OCI-LY7 (cell line): ENCODE data around the gene PBX2. TPM values are rescaled to one million over a fixed set of nuclear protein-coding genes. Genes with fewer than 3 reads are reported as not detected.
A peak's percentile ranks its signal among the peaks of the same experiment; 100 is the strongest.

ENCODE experiments used
- BruUV-seq: library from RNA; stranded (reverse); fragments of 400-500 nt; replicated peaks from 2 replicates; lab custom pipeline; 2021; lab: Mats Ljungman, UMichigan
- CTCF ChIA-PET: fragments of 300-600 bp; sonication (Branson Sonifier 250); formaldehyde crosslinking; loops from one replicate; lab custom pipeline; 2022; ENCODE audit warnings: antibody characterized with exemption; ENCODE audit not compliant: unreplicated experiment; lab: Charles Lee
- POLR2A ChIA-PET: fragments of 300-600 bp; sonication (Branson Sonifier 250); formaldehyde crosslinking; loops from one replicate; lab custom pipeline; 2022; ENCODE audit warnings: antibody characterized with exemption; lab: Charles Lee
- DNase-seq: peaks from one replicate; pipeline ENCODE4 v3.0.0-alpha.2; 2015; ENCODE audit warnings: low spot score
- H2AFZ ChIP-seq: fragments of 200-600 bp; sonication (generic), shearing (Covaris generic); 2 replicates; pipeline ENCODE4 v1.6.1; 2014; ENCODE audit warnings: mild to moderate bottlenecking, antibody characterized with exemption, low read length, moderate library complexity
- H3K27ac ChIP-seq: fragments of 200-600 bp; sonication (generic); 2 replicates; pipeline ENCODE4 v1.5.1; 2014; ENCODE audit warnings: mixed run types, low read depth, mild to moderate bottlenecking, moderate library complexity, low read length, inconsistent platforms; ENCODE audit not compliant: poor library complexity, severe bottlenecking
- H3K36me3 ChIP-seq: fragments of 200-600 bp; sonication (generic); 2 replicates; pipeline ENCODE4 v1.6.1; 2014; ENCODE audit warnings: mild to moderate bottlenecking, antibody characterized with exemption, low read length, moderate library complexity, mixed read lengths; ENCODE audit not compliant: insufficient read depth
- H3K4me1 ChIP-seq: fragments of 200-600 bp; sonication (generic); 2 replicates; pipeline ENCODE4 v1.5.1; 2014; ENCODE audit warnings: mild to moderate bottlenecking, low read length; ENCODE audit not compliant: insufficient read depth, poor library complexity, severe bottlenecking
- H3K4me2 ChIP-seq: fragments of 200-600 bp; sonication (generic); 2 replicates; pipeline ENCODE4 v1.6.1; 2014; ENCODE audit warnings: mild to moderate bottlenecking, low read length
- H3K4me3 ChIP-seq: fragments of 200-600 bp; sonication (generic); 2 replicates; pipeline ENCODE4 v1.5.1; 2014; ENCODE audit warnings: mild to moderate bottlenecking, low read depth, low read length; ENCODE audit not compliant: poor library complexity, severe bottlenecking
- H3K79me2 ChIP-seq: fragments of 200-600 bp; sonication (generic); 2 replicates; pipeline ENCODE4 v1.6.1; 2016; ENCODE audit warnings: low read depth, mild to moderate bottlenecking, low read length, moderate library complexity, mixed read lengths; ENCODE audit not compliant: insufficient read depth
- H3K9me2 ChIP-seq: fragments of 200-600 bp; sonication (generic); 2 replicates; pipeline ENCODE4 v1.6.1; 2016; ENCODE audit warnings: mild to moderate bottlenecking, low read length, mixed read lengths; ENCODE audit not compliant: insufficient read depth
- H3K9me3 ChIP-seq: fragments of 200-600 bp; sonication (generic); 2 replicates; pipeline ENCODE4 v1.6.1; 2014; ENCODE audit warnings: mild to moderate bottlenecking, mixed run types, low read length, mixed read lengths
- H4K20me1 ChIP-seq: fragments of 200-600 bp; sonication (generic); 2 replicates; pipeline ENCODE4 v1.6.1; 2014; ENCODE audit warnings: mild to moderate bottlenecking, antibody characterized with exemption, low read length, moderate library complexity, mixed read lengths; ENCODE audit not compliant: insufficient read depth
- CTCF ChIP-seq: fragments of 200-600 bp; sonication (generic); conservative IDR thresholded peaks from 2 replicates; pipeline ENCODE4 v1.5.1; 2014; ENCODE audit warnings: mild to moderate bottlenecking, antibody characterized with exemption, low read length, moderate library complexity, mixed read lengths
- EZH2phosphoT487 ChIP-seq: fragments of 200-600 bp; sonication (generic); IDR thresholded peaks from 2 replicates; pipeline ENCODE4 v1.6.1; 2018; ENCODE audit warnings: low read depth, borderline replicate concordance, mild to moderate bottlenecking, mixed run types, antibody characterized with exemption, low read length, moderate library complexity, mixed read lengths
- intact Hi-C: fragments of 100-400 bp; cut with micrococcal nuclease; formaldehyde crosslinking; loops from one replicate; pipeline ENCODE4 v1.10.0; 2022; ENCODE audit not compliant: unreplicated experiment
- total RNA-seq, 2 experiments: library from RNA; depleted of rRNA in 1 of 2; stranded (reverse); fragments of >200 nt in 1 of 2; shearing (Covaris generic) in 1 of 2; gene quantifications; 2 replicates each; pipeline ENCODE4 v1.2.3, GENCODE V29; 2014 to 2022

Gene PBX2
- total RNA-seq, 2 experiments from 2014 or later = 23.1 to 80.5 TPM

GRCh38 chr6:32177788-32178546 lies 12.0 kb downstream of the PBX2 start, which contains the start of gene RNF5:
RNF5 (plus strand) TSS chr6:32178405; CDS start chr6:32178512, 107 bp downstream.
- Histone ChIP-seq H3K9me2 (no peaks in the 10 kb centered on the region), H3K79me2 (peaks cover 14% of the 10 kb centered on the region; the same call in 1 of the 2 replicates), H3K9me3 (no peaks in the 10 kb centered on the region), H4K20me1 (no peaks in the 10 kb centered on the region), H3K27ac (peak within 1 kb of the TSS; percentile 56), H3K4me3 (peak within 1 kb of the TSS; percentile 74), H3K36me3 (peaks cover 19% of the 10 kb centered on the region; the same call in 1 of the 2 replicates), H2AFZ (peak within 1 kb of the TSS; percentile 68), H3K4me2 (peak within 1 kb of the TSS; percentile 99), H3K4me1 (peaks cover 41% of the 10 kb centered on the region)
- no TSS peak for BruUV-seq
- TF ChIP-seq EZH2phosphoT487 (no peak), CTCF (no peak)
- CTCF ChIA-PET = interaction anchor here (1.3 kb wide), 1 partner anchor 15 kb away, joined by 3 read pairs; the partner anchor contains the start of gene GPSM3
- POLR2A ChIA-PET = interaction anchor here (1.0 to 2.1 kb wide), 4 partner anchors 13 to 49 kb away, joined by 5 to 11 read pairs (median 5); partner anchors contain the start of genes ATF6B, GPSM3 and PBX2
- intact Hi-C loops = loop anchor here (1.0 to 2.0 kb wide), 2 partner anchors 17 to 23 kb away; partner anchors contain the start of gene PPT2
- peak; percentile 100 for DNase-seq

- ChIA-PET POLR2A (interaction anchor here (1.0 to 2.1 kb wide), 4 partner anchors 13 to 49 kb away, joined by 5 to 11 read pairs (median 5); partner anchors contain the start of genes ATF6B, GPSM3 and PBX2), CTCF (interaction anchor here (1.3 kb wide), 1 partner anchor 16 kb away, joined by 3 read pairs; the partner anchor contains the start of gene GPSM3)
- TF ChIP-seq CTCF = no peak
- TF ChIP-seq EZH2phosphoT487 = no peak
- DNase-seq = no peak
- Histone ChIP-seq H4K20me1 (no peaks in the 10 kb centered on the region), H3K9me2 (no peaks in the 10 kb centered on the region), H3K79me2 (peaks cover 14% of the 10 kb centered on the region; the same call in 1 of the 2 replicates), H2AFZ (peak overlapping the region; percentile 68), H3K9me3 (no peaks in the 10 kb centered on the region), H3K4me3 (peak overlapping the region; percentile 74), H3K4me2 (peak overlapping the region; percentile 96), H3K27ac (peak overlapping the region; percentile 56), H3K4me1 (peaks cover 44% of the 10 kb centered on the region), H3K36me3 (peaks cover 13% of the 10 kb centered on the region; the same call in 1 of the 2 replicates)
- TSS peak; percentile 72 for BruUV-seq
- intact Hi-C loops = loop anchor here (2.0 kb wide), 1 partner anchor 22 kb away; the partner anchor contains the start of gene PPT2
Measured at GRCh38 chr6:32177183-32177787, 12.7 kb downstream of the PBX2 start.
